MM.1S (cell line): Measurements from ENCODE around the gene STARD6.
"Not testable (repeated sequence)": the region's sequence is repeated elsewhere in the genome, so short reads cannot be mapped to it uniquely, and the experiment has no call there.

Source experiments
- EZH2phosphoT487 ChIP-seq: fragments of 300-600 bp; sonication (generic); IDR thresholded peaks from 2 replicates; pipeline ENCODE4 v1.6.1; 2018; ENCODE audit warnings: antibody characterized with exemption, low read length
- TF ChIP-seq, protein P1 (sequence below): fragments of 300-600 bp; sonication (generic); IDR thresholded peaks from 2 replicates; pipeline ENCODE4 v1.5.1; 2016; ENCODE audit warnings: antibody characterized with exemption, low read length, mixed read lengths

DNA sequence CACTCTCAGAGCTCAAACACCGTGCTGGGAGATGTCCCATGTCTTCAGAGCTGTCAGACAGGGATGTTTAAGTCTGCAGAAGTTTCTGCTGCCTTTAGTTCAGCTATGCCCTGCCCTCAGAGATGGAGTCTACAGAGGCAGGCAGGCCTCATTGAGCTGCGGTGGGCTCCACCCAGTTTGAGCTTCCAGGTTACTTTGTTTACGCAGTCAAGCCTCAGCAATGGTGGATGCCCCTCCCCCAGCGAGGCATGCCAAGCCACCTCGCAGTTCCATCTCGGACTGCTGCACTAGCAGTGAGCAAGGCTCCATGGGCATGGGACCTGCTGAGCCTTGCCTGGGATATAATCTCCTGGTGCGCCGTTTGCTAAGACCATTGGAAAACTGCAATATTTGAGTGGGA is 48.1 kb downstream of the STARD6 start:
- TF ChIP-seq, protein P1, sequence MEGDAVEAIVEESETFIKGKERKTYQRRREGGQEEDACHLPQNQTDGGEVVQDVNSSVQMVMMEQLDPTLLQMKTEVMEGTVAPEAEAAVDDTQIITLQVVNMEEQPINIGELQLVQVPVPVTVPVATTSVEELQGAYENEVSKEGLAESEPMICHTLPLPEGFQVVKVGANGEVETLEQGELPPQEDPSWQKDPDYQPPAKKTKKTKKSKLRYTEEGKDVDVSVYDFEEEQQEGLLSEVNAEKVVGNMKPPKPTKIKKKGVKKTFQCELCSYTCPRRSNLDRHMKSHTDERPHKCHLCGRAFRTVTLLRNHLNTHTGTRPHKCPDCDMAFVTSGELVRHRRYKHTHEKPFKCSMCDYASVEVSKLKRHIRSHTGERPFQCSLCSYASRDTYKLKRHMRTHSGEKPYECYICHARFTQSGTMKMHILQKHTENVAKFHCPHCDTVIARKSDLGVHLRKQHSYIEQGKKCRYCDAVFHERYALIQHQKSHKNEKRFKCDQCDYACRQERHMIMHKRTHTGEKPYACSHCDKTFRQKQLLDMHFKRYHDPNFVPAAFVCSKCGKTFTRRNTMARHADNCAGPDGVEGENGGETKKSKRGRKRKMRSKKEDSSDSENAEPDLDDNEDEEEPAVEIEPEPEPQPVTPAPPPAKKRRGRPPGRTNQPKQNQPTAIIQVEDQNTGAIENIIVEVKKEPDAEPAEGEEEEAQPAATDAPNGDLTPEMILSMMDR, result not testable (repeated sequence)
- not testable (repeated sequence) for TF ChIP-seq EZH2phosphoT487
